H1 (cell line): Measurements from ENCODE around the gene ACACA. TPM values are rescaled to one million over a fixed set of nuclear protein-coding genes. Genes with fewer than 3 reads are reported as not detected.

Experiments used
- CTCF ChIA-PET: fragments of 300-600 bp; sonication (Branson Sonifier 250); formaldehyde crosslinking; loops from one replicate; lab custom pipeline; 2021; ENCODE audit not compliant: partially characterized antibody; lab: Charles Lee
- POLR2A ChIA-PET: fragments of 300-600 bp; sonication (Branson Sonifier 250); formaldehyde crosslinking; loops from one replicate; lab custom pipeline; 2021; ENCODE audit warnings: inconsistent platforms; ENCODE audit not compliant: partially characterized antibody; lab: Charles Lee
- DNase-seq, 2 experiments: peaks; one replicate each; pipeline versions ENCODE4 v3.0.0 to v3.0.0-alpha.2; 2010 to 2022; ENCODE audit warnings: low spot score in 2 of 2, low read depth in 1 of 2, mixed read lengths in 1 of 2
- FAIRE-seq: peaks from 2 replicates; lab custom pipeline; 2011; peaks lifted over from hg19 to GRCh38; lab: Jason Lieb, UNC
- H2AFZ ChIP-seq: 2 replicates; pipeline ENCODE4 v1.8.1; 2012; ENCODE audit warnings: low read length, inconsistent platforms
- H2AK5ac ChIP-seq: 2 replicates; pipeline ENCODE4 v1.6.1; 2013; ENCODE audit warnings: low read depth, low read length
- H2BK120ac ChIP-seq: replicated peaks from 2 replicates; pipeline ENCODE3; 2013; ENCODE audit warnings: low read depth, low read length, inconsistent platforms
- H2BK12ac ChIP-seq: 2 replicates; pipeline ENCODE4 v1.6.1; 2013; ENCODE audit warnings: low read depth, low read length
- H2BK15ac ChIP-seq: 2 replicates; pipeline ENCODE4 v1.6.1; 2013; ENCODE audit warnings: low read length
- H2BK20ac ChIP-seq: 2 replicates; pipeline ENCODE4 v1.6.1; 2013; ENCODE audit warnings: low read length
- H2BK5ac ChIP-seq: 2 replicates; pipeline ENCODE4 v1.6.1; 2013; ENCODE audit warnings: low read depth, low read length
- H3K14ac ChIP-seq: 2 replicates; pipeline ENCODE4 v1.6.1; 2013; ENCODE audit warnings: inconsistent platforms; ENCODE audit not compliant: insufficient read length
- H3K18ac ChIP-seq: 2 replicates; pipeline ENCODE4 v1.6.1; 2013; ENCODE audit warnings: low read length; ENCODE audit errors: extremely low read depth
- H3K23ac ChIP-seq: 2 replicates; pipeline ENCODE4 v1.6.1; 2013; ENCODE audit warnings: inconsistent platforms; ENCODE audit not compliant: insufficient read length
- H3K23me2 ChIP-seq: 2 replicates; pipeline ENCODE4 v1.6.1; 2013; ENCODE audit warnings: low read depth, low read length
- H3K27ac ChIP-seq: 2 replicates; pipeline ENCODE4 v1.6.1; 2011; ENCODE audit warnings: low read depth, low read length, inconsistent platforms
- H3K27me3 ChIP-seq, 4 experiments: replicated peaks in 1 of 4; 1 replicate in 1 of 4; 2 replicates in 3 of 4; pipeline versions ENCODE4 v1.6.1 to v1.8.1; 2011 to 2013; ENCODE audit warnings: low read length in 3 of 4, mild to moderate bottlenecking in 3 of 4, inconsistent platforms in 2 of 4, mixed read lengths in 2 of 4, moderate library complexity in 1 of 4; ENCODE audit not compliant: control insufficient read depth in 3 of 4, insufficient read depth in 3 of 4; ENCODE audit errors: extremely low read depth in 1 of 4
- H3K36me3 ChIP-seq, 4 experiments: 2 replicates each; pipeline versions ENCODE4 v1.6.1 to v1.8.1; 2011 to 2013; ENCODE audit warnings: mild to moderate bottlenecking in 4 of 4, low read length in 3 of 4, moderate library complexity in 2 of 4, control low read depth in 1 of 4, inconsistent platforms in 1 of 4; ENCODE audit not compliant: insufficient read depth in 4 of 4, control insufficient read depth in 2 of 4
- H3K4ac ChIP-seq: replicated peaks from 2 replicates; pipeline ENCODE3; 2013; ENCODE audit warnings: low read length, low read depth, mixed read lengths, inconsistent platforms; ENCODE audit not compliant: insufficient read length
- H3K4me1 ChIP-seq, 4 experiments: replicated peaks in 1 of 4; 1 replicate in 1 of 4; 2 replicates in 3 of 4; pipeline versions ENCODE4 v1.6.1 to v1.8.1; 2011 to 2013; ENCODE audit warnings: low read length in 3 of 4, inconsistent platforms in 2 of 4, mixed read lengths in 1 of 4; ENCODE audit not compliant: insufficient read depth in 4 of 4, control insufficient read depth in 3 of 4
- H3K4me2 ChIP-seq, 2 experiments: 2 replicates each; pipeline versions ENCODE4 v1.6.1 to v1.8.1; 2011 to 2013; ENCODE audit warnings: low read depth in 2 of 2, low read length in 2 of 2, control low read depth in 1 of 2, inconsistent platforms in 1 of 2, mild to moderate bottlenecking in 1 of 2; ENCODE audit not compliant: insufficient read depth in 1 of 2
- H3K4me3 ChIP-seq, 4 experiments: fragments of 200-600, 300-600 bp in 1 of 4; sonication (generic), shearing (Covaris generic), sonication (Bioruptor Twin) in 1 of 4; 2 replicates each; pipeline versions ENCODE4 v1.5.1 to v1.8.1; 2011 to 2016; ENCODE audit warnings: low read length in 4 of 4, low read depth in 3 of 4, control low read depth in 2 of 4, inconsistent platforms in 2 of 4, mild to moderate bottlenecking in 2 of 4, mixed read lengths in 1 of 4, moderate library complexity in 1 of 4; ENCODE audit not compliant: insufficient read depth in 2 of 4; ENCODE audit errors: extremely low read depth in 1 of 4
- H3K56ac ChIP-seq: replicated peaks from 2 replicates; pipeline ENCODE3; 2013; ENCODE audit warnings: low read depth, mild to moderate bottlenecking, mixed read lengths, low read length, inconsistent platforms; ENCODE audit not compliant: insufficient read length
- H3K79me1 ChIP-seq: 2 replicates; pipeline ENCODE4 v1.6.1; 2013; ENCODE audit warnings: low read depth, low read length, control low read depth
- H3K79me2 ChIP-seq, 2 experiments: 2 replicates each; pipeline versions ENCODE4 v1.6.1 to v1.8.1; 2012 to 2013; ENCODE audit warnings: low read length in 2 of 2, mild to moderate bottlenecking in 2 of 2, inconsistent platforms in 1 of 2; ENCODE audit not compliant: insufficient read depth in 2 of 2, control insufficient read depth in 1 of 2
- H3K9ac ChIP-seq, 4 experiments: replicated peaks in 1 of 4; 1 replicate in 1 of 4; 2 replicates in 3 of 4; pipeline versions ENCODE4 v1.6.1 to v1.8.1; 2011 to 2013; ENCODE audit warnings: low read depth in 3 of 4, low read length in 3 of 4, control low read depth in 2 of 4, mild to moderate bottlenecking in 2 of 4, moderate library complexity in 2 of 4, inconsistent platforms in 1 of 4; ENCODE audit errors: extremely low read depth in 1 of 4
- H3K9me3 ChIP-seq, 2 experiments: 2 replicates each; pipeline versions ENCODE4 v1.6.1 to v1.8.1; 2012 to 2013; ENCODE audit warnings: mild to moderate bottlenecking in 2 of 2, moderate library complexity in 2 of 2, control low read depth in 1 of 2, inconsistent platforms in 1 of 2, low read depth in 1 of 2, low read length in 1 of 2, mixed read lengths in 1 of 2; ENCODE audit not compliant: insufficient read depth in 2 of 2
- H4K20me1 ChIP-seq, 2 experiments: replicated peaks in 1 of 2; 2 replicates each; pipeline versions ENCODE3 to v1.8.1; 2011 to 2013; ENCODE audit warnings: inconsistent platforms in 2 of 2, low read length in 2 of 2, mild to moderate bottlenecking in 1 of 2; ENCODE audit not compliant: insufficient read depth in 2 of 2, control insufficient read depth in 1 of 2
- H4K5ac ChIP-seq: 2 replicates; pipeline ENCODE4 v1.6.1; 2013; ENCODE audit warnings: low read length, low read depth, mixed read lengths, inconsistent platforms; ENCODE audit not compliant: insufficient read length
- H4K8ac ChIP-seq: 2 replicates; pipeline ENCODE4 v1.8.0; 2013; ENCODE audit warnings: mild to moderate bottlenecking, moderate library complexity, low read length, inconsistent platforms; ENCODE audit not compliant: insufficient read depth; ENCODE audit errors: extremely low read depth
- H4K91ac ChIP-seq: replicated peaks from 2 replicates; pipeline ENCODE3; 2013; ENCODE audit warnings: low read length, mixed read lengths, inconsistent platforms; ENCODE audit not compliant: insufficient read length
- BACH1 ChIP-seq: IDR thresholded peaks from 2 replicates; pipeline ENCODE4 v1.6.1; 2012; ENCODE audit warnings: low read length, improper control_type of control experiment
- CBX8 ChIP-seq: fragments of 300-800, 300-1000 bp; sonication (generic); IDR thresholded peaks from 2 replicates; pipeline ENCODE4 v1.7.1; 2016; ENCODE audit warnings: low read depth, low read length, borderline replicate concordance
- CTBP2 ChIP-seq: IDR thresholded peaks from 2 replicates; pipeline ENCODE4 v1.7.0; 2011; ENCODE audit warnings: borderline replicate concordance, mild to moderate bottlenecking, moderate library complexity, mixed read lengths, low read length; ENCODE audit not compliant: insufficient read depth, insufficient read length
- FOSL1 ChIP-seq: IDR thresholded peaks from 2 replicates; pipeline ENCODE4 v1.6.1; 2011; ENCODE audit warnings: mild to moderate bottlenecking, low read depth, low read length, moderate library complexity; ENCODE audit not compliant: insufficient read depth
- HDAC2 ChIP-seq, 2 experiments: fragments of 300-600 bp in 1 of 2; sonication (generic) in 1 of 2; IDR thresholded peaks; 2 replicates each; pipeline ENCODE4 v1.6.1; 2011 to 2012; ENCODE audit warnings: low read depth in 2 of 2, low read length in 2 of 2, mild to moderate bottlenecking in 2 of 2, moderate library complexity in 2 of 2, borderline replicate concordance in 1 of 2, inconsistent platforms in 1 of 2
- MAX ChIP-seq: IDR thresholded peaks from 2 replicates; pipeline ENCODE4 v1.6.1; 2012; ENCODE audit warnings: inconsistent platforms
- NANOG ChIP-seq: IDR thresholded peaks from 2 replicates; pipeline ENCODE4 v1.6.1; 2011; ENCODE audit warnings: low read length, low read depth, mild to moderate bottlenecking, inconsistent platforms; ENCODE audit not compliant: insufficient read depth, poor library complexity, severe bottlenecking
- POU5F1 ChIP-seq: IDR thresholded peaks from 2 replicates; pipeline ENCODE4 v1.6.1; 2011; ENCODE audit warnings: low read depth, mild to moderate bottlenecking, low read length, moderate library complexity
- SAP30 ChIP-seq: fragments of 300-600 bp; sonication (generic); IDR thresholded peaks from 2 replicates; pipeline ENCODE4 v1.7.1; 2012; ENCODE audit warnings: low read length, moderate library complexity, mild to moderate bottlenecking, inconsistent platforms; ENCODE audit not compliant: insufficient read depth, insufficient replicate concordance
- SIX5 ChIP-seq: IDR thresholded peaks from 2 replicates; pipeline ENCODE4 v1.6.1; 2011; ENCODE audit warnings: mild to moderate bottlenecking, low read depth, low read length
- SRF ChIP-seq: IDR thresholded peaks from 2 replicates; pipeline ENCODE4 v1.6.1; 2011; ENCODE audit warnings: mild to moderate bottlenecking, low read depth, low read length, moderate library complexity
- SUZ12 ChIP-seq: fragments of 200-600 bp; sonication (generic); IDR thresholded peaks from 2 replicates; pipeline ENCODE4 v1.6.1; 2012; ENCODE audit warnings: mild to moderate bottlenecking, inconsistent platforms, low read length, moderate library complexity, mixed read lengths
- TAF1 ChIP-seq: IDR thresholded peaks from 2 replicates; pipeline ENCODE4 v1.6.1; 2011; ENCODE audit warnings: mild to moderate bottlenecking, low read depth, low read length
- TBP ChIP-seq: IDR thresholded peaks from 2 replicates; pipeline ENCODE4 v1.6.1; 2011; ENCODE audit warnings: low read depth, low read length, improper control_type of control experiment
- WGBS, 2 experiments: shearing (Covaris generic) in 1 of 2; methylation state at CpG; one replicate each; pipeline versions ENCODE4 v1.1.6 to v1.1.7; 2013 to 2015; ENCODE audit warnings: low lambda C conversion rate in 2 of 2, mixed read lengths in 2 of 2, inconsistent platforms in 1 of 2, low coverage in 1 of 2, missing lambda C conversion rate in 1 of 2; ENCODE audit not compliant: insufficient replicate concordance in 2 of 2, insufficient coverage in 1 of 2, insufficient read length in 1 of 2; ENCODE audit errors: extremely low coverage in 1 of 2, missing lambda C conversion rate in 1 of 2; 5-methylcytosine and 5-hydroxymethylcytosine counted together
- polyA plus RNA-seq, 7 experiments: library from polyadenylated mRNA; depleted of rRNA in 3 of 7; stranded (reverse) in 5 of 7; unstranded in 2 of 7; fragments of >200 nt in 5 of 7; fragments of 200-250 nt in 2 of 7; gene quantifications; 1 replicate in 5 of 7; 2 replicates in 1 of 7; 4 replicates in 1 of 7; pipeline versions ENCODE4 v1.2.1 to v1.2.3, GENCODE V29; 2011 to 2013; ENCODE audit warnings: missing spikeins in 2 of 7, mixed read lengths in 2 of 7
- total RNA-seq: library from RNA; stranded (reverse); fragmentation: NEBNext Ultra II Directional; extraction: Animal tissue kit (Norgen Biotek cat#: 25700); gene quantifications from 2 replicates; pipeline ENCODE4 v1.2.1, GENCODE V29; 2021

Gene ACACA
- total and polyA plus RNA-seq, 2 of the 8 experiments (the other 6 are each of a cell fraction or from before 2014, with no cell fraction given): 74.0 to 160 TPM

- no peak overlapping the region for H3K4me2 ChIP-seq
- H4K5ac ChIP-seq: no peak overlapping the region
- H2BK20ac ChIP-seq: no peak overlapping the region
- H3K27ac ChIP-seq: no peak overlapping the region
- H2BK120ac ChIP-seq: no peak overlapping the region
- FAIRE-seq (no peak), DNase-seq (no peak)
- no peaks in the 10 kb centered on the region for H3K27me3 ChIP-seq
- no peak overlapping the region for H3K4ac ChIP-seq
- H2BK5ac ChIP-seq: no peak overlapping the region
- H4K20me1 ChIP-seq: no peaks in the 10 kb centered on the region
- H2AFZ ChIP-seq: no peak overlapping the region
- POLR2A ChIA-PET: interaction anchor here (1.0 kb wide), 1 partner anchor 86 kb away, joined by 3 read pairs; no protein-coding TSS in a partner anchor
- no peak overlapping the region for H2AK5ac ChIP-seq
- H3K18ac ChIP-seq: no peak overlapping the region
- no peaks in the 10 kb centered on the region for H3K79me1 ChIP-seq
- H3K14ac ChIP-seq: no peak overlapping the region
- H3K9ac ChIP-seq: no peak overlapping the region
- H3K56ac ChIP-seq: no peak overlapping the region
- 88% methylated on average over 3 of the region's 3 CpGs; no CpG with 5 or more reads in 1 of the 2 experiments for WGBS, 2 experiments
- no peaks in the 10 kb centered on the region for H3K9me3 ChIP-seq
- H3K4me3 ChIP-seq: no peak overlapping the region
- H4K8ac ChIP-seq: no peak overlapping the region
- peaks cover 6 to 45% (median 35%) of the 10 kb centered on the region in 4 experiments; a peak in 7 of 8 replicates for H3K36me3 ChIP-seq
- no peak overlapping the region for H3K23ac ChIP-seq
- H2BK15ac ChIP-seq: no peak overlapping the region
- H3K23me2 ChIP-seq: no peaks in the 10 kb centered on the region
- no peak overlapping the region for H4K91ac ChIP-seq
- no peak overlapping the region for H2BK12ac ChIP-seq
- H3K4me1 ChIP-seq: peaks cover 6 to 22% (median 11%) of the 10 kb centered on the region in 4 experiments
- H3K79me2 ChIP-seq: no peaks in the 10 kb centered on the region
- CTCF ChIA-PET: interaction anchor here (1.1 to 1.5 kb wide), 5 partner anchors 8 to 433 kb away, joined by 3 to 5 read pairs (median 4); no protein-coding TSS in a partner anchor
- no peak for TF ChIP-seq NANOG
- no peak for TF ChIP-seq SRF
- no peak for TF ChIP-seq HDAC2 (IDR thresholded peaks at IDR 0.05; ENCODE audit: borderline replicate concordance in 1 of 2, low read depth in 2 of 2, low read length in 2 of 2)
- TF ChIP-seq TBP: no peak
- no peak for TF ChIP-seq SAP30
- TF ChIP-seq SIX5: no peak
- TF ChIP-seq BACH1: no peak
- no peak for TF ChIP-seq CTBP2
- TF ChIP-seq TAF1: no peak
- TF ChIP-seq SUZ12: no peak
- TF ChIP-seq MAX: no peak
- no peak for TF ChIP-seq POU5F1
- no peak for TF ChIP-seq FOSL1
- TF ChIP-seq CBX8: no peak
These were observed 319.7 kb downstream of the ACACA start for GRCh38 chr17:37086948-37087347.
